ENCODE results near the gene NKAIN2.
"Not testable (repeated sequence)": the region's sequence is repeated elsewhere in the genome, so short reads cannot be mapped to it uniquely, and the experiment has no call there.

The NKAIN2 gene

DNA sequence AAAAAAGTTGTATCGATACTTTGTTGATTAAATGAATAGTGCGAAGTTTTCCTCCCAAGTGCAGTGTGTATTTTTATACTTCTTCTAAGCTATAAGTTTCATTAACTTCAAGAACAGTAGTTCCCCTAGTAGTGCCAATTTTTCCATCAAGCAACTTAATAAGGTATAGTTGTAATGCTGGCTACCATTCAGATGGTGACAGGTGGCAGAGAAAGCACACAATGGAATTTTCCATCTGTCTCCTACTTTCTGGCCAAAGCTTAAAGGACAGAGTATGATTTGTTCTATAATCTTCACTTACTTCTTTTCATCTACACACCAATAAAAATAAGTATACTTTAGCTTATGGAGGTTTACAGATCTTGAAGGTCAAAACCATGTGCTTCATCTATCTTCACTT is 431.1 kb downstream of the NKAIN2 start:
- no peak for DNase-seq

DNA sequence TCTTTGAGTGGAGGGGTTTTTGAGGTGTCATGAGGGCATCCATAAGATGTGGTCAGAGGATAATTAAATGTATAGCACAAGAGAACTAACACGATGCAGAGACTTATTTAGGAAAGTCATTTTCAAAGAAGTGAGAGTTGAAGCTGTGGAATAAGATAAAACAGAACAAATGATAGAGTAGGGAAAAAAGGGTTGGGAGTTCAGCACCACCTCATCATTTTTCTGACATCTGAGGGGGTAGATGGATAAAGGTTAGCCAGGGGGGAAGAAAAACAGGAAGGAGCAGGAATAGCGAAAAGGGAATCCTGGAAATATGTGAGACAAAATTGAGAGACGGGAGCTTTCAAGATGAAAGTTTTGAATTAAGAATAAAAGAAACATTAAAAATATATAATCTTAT is 434.2 kb downstream of the NKAIN2 start:
- no peak for DNase-seq

DNA sequence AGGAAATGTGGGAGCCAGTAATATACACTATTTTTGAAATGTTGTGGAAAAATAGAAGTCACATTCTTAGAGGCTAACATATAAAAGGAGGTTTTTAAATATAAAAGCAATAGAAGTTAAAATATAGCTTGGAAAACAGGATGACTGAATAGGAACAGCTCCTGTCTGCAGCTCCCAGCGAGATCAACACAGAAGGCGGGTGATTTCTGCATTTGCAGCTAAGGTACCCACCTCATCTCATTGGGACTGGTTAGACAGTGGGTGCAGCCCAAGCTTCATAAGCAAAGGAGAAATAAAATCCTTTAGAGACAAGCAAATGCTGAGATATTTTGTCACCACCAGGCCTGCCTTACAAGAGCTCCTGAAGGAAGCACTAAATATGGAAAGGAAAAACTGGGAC is 434.7 kb downstream of the NKAIN2 start:
- not testable (repeated sequence) for DNase-seq

DNA sequence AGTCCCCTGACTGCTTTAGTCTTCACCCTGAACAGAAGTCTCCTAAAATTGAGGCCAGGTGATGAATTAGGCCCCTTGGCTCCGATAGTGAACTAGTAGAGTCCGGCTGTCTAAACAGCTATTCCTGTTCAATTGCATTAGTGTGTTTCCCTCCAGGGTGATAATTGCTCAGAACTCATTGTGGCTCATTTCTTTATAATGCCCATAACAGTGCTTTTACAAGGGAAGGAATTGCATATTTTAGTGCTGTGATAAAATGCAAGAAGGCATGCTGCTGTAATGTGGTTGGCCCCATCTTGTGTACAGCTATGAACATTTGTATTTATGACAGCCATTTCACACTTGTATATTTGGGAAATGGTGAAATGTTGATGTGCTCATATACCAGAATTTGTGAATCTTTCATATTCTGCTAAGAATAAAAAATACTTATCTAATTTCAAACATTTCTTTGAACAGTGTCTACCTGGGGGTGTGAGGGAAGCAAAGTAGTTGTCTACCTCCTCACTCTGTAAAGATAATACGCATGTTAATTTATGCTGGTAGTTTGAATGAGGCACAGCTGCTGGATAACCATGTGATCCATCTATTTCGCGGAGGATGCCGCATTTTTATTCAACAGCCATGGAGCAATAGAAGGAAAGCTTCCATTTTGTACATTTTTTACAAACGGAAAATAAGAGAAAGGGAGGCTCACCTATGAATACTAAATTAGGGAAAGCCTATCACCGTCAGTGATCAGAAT is 451.4 kb downstream of the NKAIN2 start:
- DNase-seq, result no peak

DNA sequence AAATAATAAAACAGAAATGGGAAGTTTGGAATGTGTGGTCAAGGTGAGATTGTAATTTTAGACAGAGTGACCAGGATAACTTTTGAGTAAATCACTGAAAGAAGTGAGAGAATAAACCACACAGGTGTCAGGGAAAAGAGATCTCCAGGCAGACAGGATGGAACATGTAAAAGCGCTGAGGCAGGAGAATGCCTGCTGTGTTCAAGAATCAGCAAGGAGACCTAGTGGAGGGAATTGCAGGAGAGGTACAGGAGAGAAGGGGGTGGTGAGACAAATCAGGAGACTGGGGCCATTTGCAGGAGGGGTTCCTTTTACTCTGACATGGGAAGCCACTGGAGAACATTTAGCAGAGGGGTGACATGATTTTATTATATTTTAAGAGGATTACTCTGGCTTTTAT is 456.7 kb downstream of the NKAIN2 start:
- DNase-seq, result no peak

DNA sequence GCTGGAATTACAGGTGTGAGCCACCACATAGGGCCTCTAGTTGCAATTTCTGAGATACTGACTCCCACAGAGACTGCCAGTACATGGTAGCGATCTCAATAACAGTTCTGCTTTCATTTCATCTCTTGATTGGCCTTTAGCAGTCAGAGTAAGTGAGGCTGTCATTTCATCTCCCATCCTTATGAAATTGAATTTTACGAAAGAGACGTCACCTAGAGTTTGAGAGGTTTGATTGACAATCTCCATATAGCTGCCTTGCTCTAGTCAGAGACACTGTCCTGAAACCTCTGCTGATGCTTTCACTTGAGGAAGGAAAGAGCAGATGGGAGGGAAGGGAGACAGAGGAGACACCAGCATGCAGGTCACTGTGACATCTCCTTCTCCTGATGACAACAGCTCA is 466.1 kb downstream of the NKAIN2 start:
- DNase-seq, result no peak

DNA sequence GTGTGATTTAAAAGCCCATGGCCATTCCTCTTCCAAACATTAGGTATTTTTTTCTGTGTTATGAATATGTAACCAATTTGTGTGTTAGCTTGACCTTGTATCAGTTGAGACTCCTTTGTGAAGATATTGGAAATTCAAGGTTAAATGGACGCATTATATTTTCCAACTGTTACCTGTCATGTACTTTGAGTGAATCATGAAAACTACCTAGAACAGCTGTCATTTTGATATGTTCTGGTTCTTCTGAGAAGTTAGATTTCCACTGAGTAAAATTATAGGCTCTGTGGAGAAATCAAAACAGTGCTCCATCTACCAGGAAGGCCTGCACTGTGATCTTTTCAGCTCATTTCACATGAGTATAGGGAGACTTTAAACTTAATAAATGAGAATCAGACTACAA is 470.0 kb downstream of the NKAIN2 start:
- no peak for DNase-seq

DNA sequence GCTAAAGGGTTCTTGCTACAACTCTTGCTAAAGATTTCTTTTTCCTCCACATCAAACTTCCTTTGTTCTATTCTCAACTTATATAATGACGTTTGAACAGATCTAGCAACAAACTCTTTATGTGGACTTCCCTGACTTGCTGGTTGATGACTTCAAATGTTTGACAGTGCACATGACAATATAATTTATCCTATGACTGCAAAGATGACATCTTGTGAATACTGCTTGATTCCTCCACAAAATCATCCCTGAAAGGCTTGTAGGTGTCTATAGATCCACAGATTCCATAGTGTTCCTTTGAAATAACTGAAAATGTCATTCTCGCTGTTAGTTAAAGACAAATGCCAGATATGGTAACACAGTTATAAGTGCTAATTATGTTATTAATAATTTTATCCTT is 478.9 kb downstream of the NKAIN2 start:
- no peak for DNase-seq

DNA sequence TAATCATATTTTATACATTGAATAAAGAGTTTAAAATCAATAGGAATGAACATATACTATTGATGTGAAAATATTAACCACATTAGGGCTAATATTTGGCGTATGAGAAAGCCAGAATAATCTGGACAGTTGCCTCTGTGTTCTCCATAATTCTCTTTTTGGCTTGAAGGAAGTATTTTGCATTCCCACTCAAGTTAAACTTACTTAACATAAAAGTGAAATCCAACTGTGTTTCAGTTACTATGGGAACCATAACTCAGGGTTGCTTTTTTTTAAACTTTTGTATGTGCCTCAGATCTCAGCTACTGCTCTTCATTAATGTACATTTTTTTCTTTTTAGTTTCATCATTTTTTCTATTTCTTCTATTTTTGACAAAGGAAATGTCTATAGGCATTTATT is 479.8 kb downstream of the NKAIN2 start:
- no peak for DNase-seq

DNA sequence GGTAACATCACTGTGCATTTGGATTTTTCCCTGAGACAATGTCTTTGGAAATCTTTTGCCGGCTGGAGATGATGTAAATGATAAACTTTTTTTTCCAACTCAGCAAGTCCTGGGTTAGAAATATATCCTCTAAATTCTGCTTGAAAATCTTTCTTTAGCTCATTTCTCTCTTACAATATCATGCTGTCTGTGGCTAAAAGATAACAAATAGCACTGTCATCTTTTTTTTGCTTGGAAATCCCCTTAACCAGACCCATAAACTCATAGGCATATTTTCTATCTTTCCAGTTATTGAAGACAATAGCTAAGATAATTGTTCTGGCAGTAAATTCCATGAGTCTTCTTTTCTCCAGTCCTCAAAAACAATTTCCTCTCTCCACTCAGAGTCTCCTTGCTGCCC is 481.5 kb downstream of the NKAIN2 start:
- DNase-seq, result no peak

DNA sequence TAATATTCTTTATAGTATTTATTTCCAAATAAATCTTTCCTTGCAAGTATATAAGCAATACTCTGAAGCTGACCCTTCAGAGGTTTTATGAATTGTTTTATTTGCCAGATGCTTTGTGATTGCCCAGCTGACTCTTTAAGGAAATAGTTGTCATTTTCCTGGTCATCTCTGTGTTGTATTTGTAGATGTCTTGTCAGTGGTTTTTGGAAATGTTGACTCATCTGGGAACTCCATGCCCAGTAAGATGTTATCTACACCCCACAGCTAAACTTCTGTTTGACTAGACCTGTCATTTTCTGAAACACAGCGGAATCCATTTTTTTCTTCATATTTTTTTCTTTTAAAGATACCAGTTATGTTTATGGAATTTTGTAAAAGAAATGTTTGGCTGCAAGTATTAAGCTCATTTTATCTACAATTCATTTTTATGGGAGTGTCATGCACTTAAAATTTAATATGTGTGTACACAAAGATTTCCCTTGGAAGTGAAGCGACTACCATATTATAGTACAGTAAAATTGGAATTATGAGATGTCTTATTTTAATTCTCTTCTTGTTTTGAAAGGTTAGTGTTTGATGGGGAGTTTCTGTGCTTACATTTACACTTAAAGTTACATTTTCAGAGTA is 491.0 kb downstream of the NKAIN2 start:
- DNase-seq, result no peak

DNA sequence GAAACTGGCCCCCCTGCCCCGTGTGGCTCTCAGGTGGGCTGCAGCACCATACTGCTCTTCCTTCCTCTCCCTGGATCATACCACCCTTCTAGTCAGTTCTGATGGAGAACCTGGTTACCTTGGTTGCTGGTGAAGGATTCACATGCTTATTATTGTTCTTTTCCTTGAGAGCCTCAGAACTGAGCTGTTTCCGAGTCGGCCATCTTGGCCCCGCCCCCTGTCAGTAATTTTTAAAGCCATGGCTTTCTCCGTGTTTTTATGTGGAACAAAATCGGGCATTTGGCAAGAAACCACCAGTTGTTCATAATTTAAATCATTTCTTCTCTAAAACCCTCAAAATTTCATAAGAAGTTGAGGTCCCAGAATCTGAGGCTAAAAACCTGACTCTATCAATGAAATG is 493.8 kb downstream of the NKAIN2 start:
- DNase-seq, result no peak

DNA sequence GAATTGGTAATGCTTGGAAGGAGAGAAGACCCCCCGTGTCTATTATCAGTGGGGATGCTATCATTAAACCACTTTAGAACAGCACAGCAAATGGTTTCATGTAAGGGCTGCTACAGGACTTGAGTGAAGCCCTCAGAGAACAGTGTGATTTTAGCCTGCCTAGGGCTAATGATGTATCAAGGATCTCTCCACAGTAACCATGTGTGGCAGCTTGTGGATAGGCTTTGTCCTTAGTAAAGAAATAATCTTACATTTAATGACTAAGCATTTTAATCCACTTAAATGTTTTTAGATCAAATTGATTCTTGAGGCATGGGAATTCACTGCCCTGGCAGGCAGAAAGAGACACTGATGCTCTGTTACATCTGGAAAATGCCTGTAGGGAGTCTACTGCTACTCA is 495.1 kb downstream of the NKAIN2 start:
- DNase-seq, result no peak

DNA sequence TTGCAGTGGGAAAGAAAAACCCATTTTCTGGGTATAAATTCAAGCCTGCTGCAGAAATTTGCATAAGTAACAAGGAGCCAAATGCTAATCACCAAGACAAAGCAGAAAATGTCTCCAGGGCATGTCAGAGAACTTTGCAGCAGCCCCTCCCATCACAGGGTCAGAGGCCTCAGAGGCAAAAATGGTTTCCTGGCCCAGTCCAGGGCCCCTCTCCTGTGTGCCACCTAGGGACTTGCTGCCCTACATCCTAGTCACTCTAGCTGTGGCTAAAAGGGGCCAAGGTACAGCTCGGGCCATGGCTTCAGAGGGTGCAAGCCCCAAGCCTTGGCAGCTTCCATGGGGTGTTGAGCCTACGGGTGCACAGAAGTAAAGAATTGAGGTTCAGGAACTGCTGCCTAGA is 497.2 kb downstream of the NKAIN2 start:
- not testable (repeated sequence) for DNase-seq

DNA sequence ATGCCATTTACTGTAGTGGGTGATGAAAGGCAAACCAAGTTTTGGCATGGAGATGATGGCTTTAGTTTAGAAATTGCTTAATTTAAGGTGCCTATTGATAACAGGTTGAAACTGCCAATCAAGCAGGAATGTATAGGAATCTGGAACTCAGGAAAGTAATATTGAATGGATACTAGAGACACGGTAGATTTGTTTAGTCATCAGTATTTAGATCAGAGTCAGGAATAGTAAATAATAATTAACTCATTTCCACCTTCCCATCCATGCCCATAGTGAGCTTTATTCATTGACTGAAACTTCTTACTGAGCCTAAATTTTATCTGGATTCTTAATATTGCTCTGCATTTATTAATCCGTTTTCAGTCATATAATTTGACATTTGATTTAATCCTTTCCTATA is 500.3 kb downstream of the NKAIN2 start:
- DNase-seq, result no peak

DNA sequence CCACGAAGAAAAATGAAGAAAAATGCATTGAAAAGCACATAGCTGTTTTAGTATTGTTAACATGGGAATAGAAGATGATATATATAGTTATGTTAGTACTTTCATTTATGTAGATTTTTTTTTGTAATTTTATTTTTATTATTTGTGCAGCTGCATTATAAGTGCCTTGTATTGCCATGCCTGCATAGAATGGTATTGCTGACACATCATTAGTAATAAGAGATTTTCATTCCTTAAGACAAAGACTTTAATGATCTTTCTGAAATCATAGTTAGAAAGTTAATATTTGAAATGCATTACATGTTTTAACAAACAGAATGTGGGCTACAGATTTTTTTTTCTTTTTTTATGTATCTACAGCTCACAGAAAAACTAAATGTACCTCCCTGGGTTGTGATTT is 506.5 kb downstream of the NKAIN2 start:
- DNase-seq, result no peak

DNA sequence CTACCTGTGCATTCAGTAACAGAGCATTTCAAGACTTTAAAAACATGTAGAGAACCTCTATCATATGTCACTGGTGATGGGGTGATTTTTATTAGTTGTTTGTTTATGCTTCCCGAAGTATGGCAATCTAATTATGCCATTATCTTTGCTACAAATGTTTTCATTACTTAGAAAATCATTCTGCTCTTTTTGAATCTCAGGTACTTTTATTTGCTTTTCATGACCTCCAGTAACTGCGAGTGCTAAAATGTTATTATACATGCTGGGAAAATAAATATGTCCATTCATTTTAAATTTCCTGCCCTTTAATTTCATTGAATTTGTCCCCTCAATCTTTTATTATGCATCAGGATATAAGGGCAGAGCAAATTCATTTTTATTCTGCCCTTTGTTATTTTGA is 515.7 kb downstream of the NKAIN2 start:
- no peak for DNase-seq

DNA sequence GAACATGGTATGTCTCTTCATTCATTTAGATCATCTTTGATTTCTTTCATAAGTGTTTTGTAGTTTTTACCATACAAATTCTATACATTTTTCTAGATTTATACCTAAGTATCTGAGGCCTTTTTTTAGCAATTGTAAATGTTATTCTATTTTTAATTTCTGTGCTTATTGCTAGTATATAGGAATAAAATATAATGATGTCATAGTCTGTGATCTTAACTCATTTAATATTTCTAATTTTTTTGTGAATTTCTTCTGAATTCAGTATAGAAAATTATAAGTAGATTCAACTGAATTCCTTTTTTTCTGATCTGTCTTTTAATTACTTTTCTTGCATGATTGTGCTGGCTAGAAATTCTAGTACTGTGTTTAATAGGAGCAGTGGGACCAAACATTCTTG is 520.6 kb downstream of the NKAIN2 start:
- no peak for DNase-seq

DNA sequence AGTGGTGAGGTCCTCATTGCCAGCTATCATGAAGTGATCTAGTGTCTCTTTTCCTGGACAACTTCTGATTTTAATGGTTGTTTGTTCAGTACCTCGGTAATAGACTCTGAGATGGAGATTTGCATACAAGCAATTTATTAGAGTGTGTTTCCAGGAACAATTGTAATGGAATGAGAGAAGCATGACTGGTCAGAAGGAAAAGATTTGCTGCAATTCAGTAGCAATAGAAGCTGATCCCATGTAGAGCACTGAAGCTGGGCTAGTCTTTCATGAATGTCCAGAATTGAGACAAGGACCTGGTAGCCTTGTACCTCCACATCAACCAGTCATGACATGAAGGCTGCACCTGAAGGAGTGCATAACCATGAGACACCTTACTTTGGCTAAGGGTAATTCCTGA is 526.5 kb downstream of the NKAIN2 start:
- DNase-seq, result no peak

DNA sequence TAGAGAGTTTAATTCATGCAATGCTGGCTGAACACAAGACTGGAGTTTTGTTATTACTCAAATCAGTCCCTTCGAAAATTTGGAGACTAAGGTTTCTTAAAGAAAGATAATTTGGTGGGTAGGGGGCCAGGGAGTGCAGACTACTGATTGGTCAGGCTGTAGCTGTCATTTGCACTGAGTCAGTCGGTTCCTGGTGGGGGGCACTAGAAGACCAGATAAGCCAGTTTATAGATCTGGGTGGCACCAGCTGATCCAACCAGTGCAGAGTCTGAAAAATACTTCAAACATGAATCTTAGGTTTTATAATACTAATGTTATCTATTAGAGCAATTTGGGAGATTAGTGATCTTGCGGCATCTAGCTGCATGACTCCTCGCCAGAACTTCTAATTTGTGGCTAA is 530.7 kb downstream of the NKAIN2 start:
- DNase-seq, result no peak

DNA sequence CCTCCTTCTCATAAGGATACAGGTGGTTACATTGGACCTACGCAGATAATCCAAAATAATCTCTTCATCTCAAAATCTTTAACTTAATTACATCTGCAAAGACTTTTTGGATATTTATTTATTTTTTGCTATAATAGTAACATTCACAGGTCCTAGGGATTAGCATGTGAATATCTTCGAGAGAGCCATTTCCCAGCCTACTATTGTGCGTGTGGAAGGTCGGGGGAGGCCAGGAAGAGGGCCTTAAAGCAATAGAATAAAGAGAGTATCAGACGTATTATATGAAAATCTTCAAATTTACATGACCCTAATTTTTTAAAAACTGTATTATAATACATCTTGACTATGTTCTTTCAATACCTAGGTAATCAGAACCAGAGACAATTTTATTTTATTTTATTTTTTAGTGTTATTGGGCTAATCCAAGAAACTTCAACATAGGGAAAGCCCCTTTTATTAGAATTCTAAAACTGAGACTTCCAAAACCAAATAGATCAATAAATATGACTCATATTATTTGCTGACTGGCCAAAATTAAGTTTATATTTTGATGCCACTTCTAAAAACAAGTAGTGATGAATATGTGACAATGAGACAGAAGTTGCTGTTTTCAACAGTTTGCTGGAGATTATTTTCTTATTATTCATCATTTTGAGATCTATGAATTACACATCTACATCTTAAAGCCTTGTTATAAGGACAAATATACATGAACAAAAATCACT is 536.1 kb downstream of the NKAIN2 start:
- DNase-seq, result no peak

DNA sequence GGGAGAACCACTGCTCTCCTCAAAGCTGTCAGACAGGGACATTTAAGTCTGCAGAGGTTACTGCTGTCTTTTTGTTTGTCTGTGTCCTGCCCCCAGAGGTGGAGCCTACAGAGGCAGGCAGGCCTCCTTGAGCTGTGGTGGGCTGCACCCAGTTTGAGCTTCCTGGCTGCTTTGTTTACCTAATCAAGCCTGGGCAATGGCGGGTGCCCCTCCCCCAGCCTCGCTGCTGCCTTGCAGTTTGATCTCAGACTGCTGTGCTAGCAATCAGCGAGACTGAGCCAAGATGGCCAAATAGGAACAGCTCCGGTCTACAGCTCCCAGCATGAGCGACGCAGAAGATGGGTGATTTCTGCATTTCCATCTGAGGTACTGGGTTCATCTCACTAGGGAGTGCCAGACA is 544.7 kb downstream of the NKAIN2 start:
- DNase-seq, result not testable (repeated sequence)

DNA sequence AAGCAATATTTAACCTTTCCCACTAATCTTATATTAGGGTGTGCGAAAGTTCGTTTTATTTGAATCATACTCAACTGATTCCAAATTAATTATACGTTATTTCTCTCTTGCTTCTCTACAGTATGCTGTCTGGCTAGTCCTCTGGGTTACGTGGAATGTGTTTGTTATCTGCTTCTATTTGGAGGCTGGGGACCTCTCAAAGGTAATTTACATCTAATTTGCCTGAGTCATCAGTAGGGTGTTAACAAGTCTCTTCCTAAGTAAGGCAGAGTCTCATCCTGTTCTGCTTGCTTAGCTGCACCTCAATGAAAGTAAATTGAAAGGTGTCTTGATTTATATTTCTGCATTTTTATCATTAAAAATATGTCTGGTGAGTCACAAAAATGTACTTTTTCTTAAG is 551.5 kb downstream of the NKAIN2 start:
- DNase-seq, result no peak

DNA sequence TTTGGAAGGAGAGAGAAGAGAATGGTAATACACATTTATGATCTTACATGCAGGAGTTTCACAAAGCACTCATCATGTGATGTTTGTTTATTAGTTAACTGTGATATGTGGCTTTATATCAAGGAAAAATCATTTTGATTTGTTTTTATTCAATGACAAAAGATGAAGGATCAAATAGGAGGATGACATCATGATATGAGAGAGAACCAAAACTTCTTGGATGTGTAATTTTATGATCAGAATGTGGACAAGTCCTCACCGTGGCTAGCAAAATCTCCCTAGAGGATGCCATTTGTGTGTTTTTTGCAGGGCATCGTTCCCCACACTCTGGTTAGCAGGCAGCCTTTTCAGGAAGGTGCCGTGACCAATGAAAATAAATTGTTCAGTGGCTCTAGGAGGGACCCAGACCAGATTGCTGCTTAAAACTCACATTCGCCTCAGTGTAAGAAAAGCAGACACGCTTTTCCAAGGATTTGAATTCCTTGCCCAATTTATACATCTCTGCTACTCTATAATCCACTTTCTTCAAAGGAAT is 552.7 kb downstream of the NKAIN2 start:
- no peak for DNase-seq
